Measurements from ENCODE around the gene CLIP2. TPM values are rescaled to one million over a fixed set of nuclear protein-coding genes. Genes with fewer than 3 reads are reported as not detected.
A peak's percentile ranks its signal among the peaks of the same experiment; 100 is the strongest.

The CLIP2 gene
- total RNA-seq, 1 experiment from 2014 or later, result 21.6 TPM

DNA sequence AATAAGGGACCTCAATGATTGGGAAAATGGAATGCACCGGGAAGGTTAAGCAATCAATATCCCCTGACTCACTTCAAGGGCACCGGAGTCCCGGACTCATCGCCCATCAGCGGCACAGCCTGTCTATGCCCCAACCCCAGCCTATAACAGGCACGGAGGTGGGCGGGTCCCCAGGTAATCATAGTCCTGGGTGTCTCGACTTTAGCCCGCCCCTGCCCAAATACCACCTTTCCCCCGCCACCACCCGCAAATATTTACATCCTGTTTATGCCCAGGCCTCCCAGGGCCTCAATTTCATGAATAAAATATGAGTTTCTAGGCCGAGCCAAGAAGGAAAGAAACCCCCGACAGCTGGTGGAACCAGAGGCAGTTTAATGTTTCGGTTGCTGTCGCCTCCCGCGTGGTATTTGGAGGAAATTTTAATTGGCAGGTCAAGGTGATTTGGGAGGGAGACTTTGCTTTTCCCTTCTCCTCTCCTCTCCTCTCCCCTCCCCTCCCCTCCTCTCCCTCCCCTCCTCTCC lies 19.4 kb upstream of the CLIP2 start:
- Histone ChIP-seq H3K9me3 (ENCODE audit: control insufficient read depth, low read depth, low read length) (no peaks in the 10 kb centered on the region), H3K23me2 (ENCODE audit: insufficient read length, low read depth, low read length, poor library complexity, severe bottlenecking) (no peaks in the 10 kb centered on the region), H3K9ac (ENCODE audit: extremely low read depth, insufficient read length, low read length) (no peak overlapping the region), H2AFZ (ENCODE audit: low read length) (peak overlapping the region; percentile 52), H4K8ac (replicated peaks; ENCODE audit: insufficient read length, low read depth, low read length) (no peak overlapping the region), H3T11ph (ENCODE audit: low read length) (no peak overlapping the region), H4K91ac (ENCODE audit: insufficient read length, low read depth, low read length) (no peak overlapping the region), H3K27me3 (ENCODE audit: insufficient read depth, low read length) (no peaks in the 10 kb centered on the region), H3K4ac (ENCODE audit: low read depth, low read length) (no peak overlapping the region), H3K79me2 (ENCODE audit: insufficient read depth, low read length) (no peaks in the 10 kb centered on the region), H2AK5ac (ENCODE audit: insufficient read length, low read length) (no peak overlapping the region), H3K18ac (ENCODE audit: insufficient read length, low read depth, low read length) (no peak overlapping the region), H4K5ac (ENCODE audit: insufficient read length, low read depth, low read length) (no peak overlapping the region), H4K20me1 (ENCODE audit: control insufficient read depth, insufficient read depth, insufficient read length) (no peaks in the 10 kb centered on the region), H3K79me1 (ENCODE audit: insufficient read depth, low read depth, low read length, poor library complexity, severe bottlenecking) (no peaks in the 10 kb centered on the region), H3K23ac (ENCODE audit: insufficient read length, low read depth, low read length) (no peak overlapping the region), H2BK15ac (ENCODE audit: low read depth, low read length) (no peak overlapping the region), H2BK20ac (ENCODE audit: low read depth, low read length, poor library complexity, severe bottlenecking) (no peak overlapping the region), H3K27ac (ENCODE audit: insufficient read length, low read depth, low read length) (no peak overlapping the region), H2BK5ac (ENCODE audit: insufficient read length, low read length) (no peak overlapping the region), H3K4me2 (ENCODE audit: insufficient read depth, insufficient read length, low read length) (peak overlapping the region; percentile 36), H2BK120ac (ENCODE audit: low read depth, low read length, poor library complexity, severe bottlenecking) (no peak overlapping the region), H3K14ac (ENCODE audit: insufficient read depth, low read length) (no peak overlapping the region), H2BK12ac (ENCODE audit: insufficient read length, low read depth, low read length) (no peak overlapping the region), H3K4me1 (ENCODE audit: insufficient read depth, low read length) (no peaks in the 10 kb centered on the region; the same call in 1 of the 2 replicates), H3K56ac (ENCODE audit: insufficient read length, low read depth, low read length) (no peak overlapping the region)
- Mint-ChIP-seq H3K4me1 (peaks cover 8 to 17% of the 10 kb centered on the region in 2 experiments), H3K27me3 (ENCODE audit: low read depth) (peaks cover 9% of the 10 kb centered on the region), H3K4me3 (peak overlapping the region; percentile 74 to 77), H3K36me3 (ENCODE audit: insufficient read depth in 1 of 3, low read depth in 3 of 3) (no peaks in the 10 kb centered on the region), H3K9me3 (no peaks in the 10 kb centered on the region), H3K27ac (no peak overlapping the region; a peak in 1 of 7 replicates)
- WGBS (ENCODE audit: extremely low coverage, insufficient read length, low lambda C conversion rate), result no CpG with 5 or more reads among the region's 17 CpGs
- DNase-seq, result peak; percentile 90
- TF ChIP-seq CTCF (conservative IDR thresholded peaks at IDR 0.05), result no peak

All from H9 (cell line).